ENCODE results near the gene TMEM44.

- TF ChIP-seq, protein P1, sequence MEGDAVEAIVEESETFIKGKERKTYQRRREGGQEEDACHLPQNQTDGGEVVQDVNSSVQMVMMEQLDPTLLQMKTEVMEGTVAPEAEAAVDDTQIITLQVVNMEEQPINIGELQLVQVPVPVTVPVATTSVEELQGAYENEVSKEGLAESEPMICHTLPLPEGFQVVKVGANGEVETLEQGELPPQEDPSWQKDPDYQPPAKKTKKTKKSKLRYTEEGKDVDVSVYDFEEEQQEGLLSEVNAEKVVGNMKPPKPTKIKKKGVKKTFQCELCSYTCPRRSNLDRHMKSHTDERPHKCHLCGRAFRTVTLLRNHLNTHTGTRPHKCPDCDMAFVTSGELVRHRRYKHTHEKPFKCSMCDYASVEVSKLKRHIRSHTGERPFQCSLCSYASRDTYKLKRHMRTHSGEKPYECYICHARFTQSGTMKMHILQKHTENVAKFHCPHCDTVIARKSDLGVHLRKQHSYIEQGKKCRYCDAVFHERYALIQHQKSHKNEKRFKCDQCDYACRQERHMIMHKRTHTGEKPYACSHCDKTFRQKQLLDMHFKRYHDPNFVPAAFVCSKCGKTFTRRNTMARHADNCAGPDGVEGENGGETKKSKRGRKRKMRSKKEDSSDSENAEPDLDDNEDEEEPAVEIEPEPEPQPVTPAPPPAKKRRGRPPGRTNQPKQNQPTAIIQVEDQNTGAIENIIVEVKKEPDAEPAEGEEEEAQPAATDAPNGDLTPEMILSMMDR (IDR thresholded peaks at IDR 0.05): no peak
- no peak for TF ChIP-seq POLR2A (IDR thresholded peaks at IDR 0.05)
These were observed 22.5 kb downstream of the TMEM44 start for GRCh38 chr3:194610689-194611088.
